SK-N-MC (cell line): Measurements from ENCODE around the gene MAMDC4.

Source experiments
- EZH2 ChIP-seq: fragments of 200-600 bp; sonication (generic); IDR thresholded peaks from one replicate; pipeline ENCODE4 v1.6.1; 2017; ENCODE audit warnings: antibody characterized with exemption
- POLR2AphosphoS5 ChIP-seq: IDR thresholded peaks from 2 replicates; pipeline ENCODE4 v1.6.1; 2012; ENCODE audit warnings: mild to moderate bottlenecking, low read depth, low read length, borderline replicate concordance

DNA sequence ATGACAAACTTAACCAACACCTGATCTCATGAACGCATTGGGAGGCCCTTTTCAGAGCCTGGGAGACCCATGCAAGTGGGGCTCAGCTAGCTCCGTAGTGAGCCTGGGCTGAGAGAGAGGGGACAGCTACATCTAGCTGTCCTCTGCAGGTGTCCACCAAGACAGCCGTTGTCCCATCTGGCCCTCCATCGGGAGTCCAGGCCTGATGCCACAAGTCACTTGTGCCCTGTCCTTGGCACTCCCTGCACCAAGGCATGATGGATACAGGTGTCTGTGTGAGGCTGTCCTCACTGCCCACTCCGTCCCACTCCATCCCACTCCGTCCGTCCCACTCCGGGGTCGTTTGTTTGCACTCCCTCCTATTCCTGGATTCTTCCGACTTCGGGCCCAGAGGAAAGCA lies 16.5 kb downstream of the MAMDC4 start:
- TF ChIP-seq POLR2AphosphoS5: no peak
- no peak for TF ChIP-seq EZH2
